Upper lobe of left lung (tissue), 4 donors: ENCODE results near the gene IFNA10.

Experiments used
- EP300 ChIP-seq, 4 donors: sonication (generic); formaldehyde crosslinking; IDR thresholded peaks; one replicate each; pipeline ENCODE4 v1.5.1; 2017; ENCODE audit warnings: antibody characterized with exemption in 4 of 4, control low read depth in 2 of 4
- POLR2A ChIP-seq, 4 donors: fragments of 450-650 bp; IDR thresholded peaks; one replicate each; pipeline ENCODE4 v1.5.1; 2016 to 2017; ENCODE audit warnings: antibody characterized with exemption in 4 of 4, mild to moderate bottlenecking in 2 of 4
- POLR2AphosphoS5 ChIP-seq, 2 donors: sonication (generic); formaldehyde crosslinking; IDR thresholded peaks; one replicate each; pipeline ENCODE4 v1.5.1; 2017; ENCODE audit warnings: antibody characterized with exemption in 2 of 2
- TF ChIP-seq, protein P1 (sequence below), 6 experiments: fragments of 450-650 bp in 4 of 6; fragments of 200-600 bp in 2 of 6; sonication (generic) in 2 of 6; IDR thresholded peaks; one replicate each; pipeline ENCODE4 v1.5.1; 2016 to 2019; ENCODE audit warnings: antibody characterized with exemption in 6 of 6

DNA sequence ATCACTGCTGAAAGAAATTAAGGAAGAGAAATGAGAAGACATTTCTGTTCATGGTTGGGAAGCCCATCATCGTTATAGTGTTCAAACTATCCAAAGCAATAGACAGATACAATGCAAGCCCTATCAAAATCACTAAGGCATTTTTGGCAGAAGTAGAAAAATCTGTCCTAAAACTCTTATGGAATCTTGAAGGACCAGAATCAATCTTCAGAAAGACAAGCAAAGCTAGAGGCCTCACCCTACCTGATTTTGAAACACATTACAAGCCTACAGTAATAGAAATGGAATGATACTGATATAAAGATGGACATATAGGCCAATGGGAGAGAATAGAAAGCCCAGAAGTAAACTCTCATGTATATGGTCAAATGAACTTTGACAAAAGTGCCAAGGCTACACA, 35.6 kb downstream of the IFNA10 start:
- TF ChIP-seq, protein P1, sequence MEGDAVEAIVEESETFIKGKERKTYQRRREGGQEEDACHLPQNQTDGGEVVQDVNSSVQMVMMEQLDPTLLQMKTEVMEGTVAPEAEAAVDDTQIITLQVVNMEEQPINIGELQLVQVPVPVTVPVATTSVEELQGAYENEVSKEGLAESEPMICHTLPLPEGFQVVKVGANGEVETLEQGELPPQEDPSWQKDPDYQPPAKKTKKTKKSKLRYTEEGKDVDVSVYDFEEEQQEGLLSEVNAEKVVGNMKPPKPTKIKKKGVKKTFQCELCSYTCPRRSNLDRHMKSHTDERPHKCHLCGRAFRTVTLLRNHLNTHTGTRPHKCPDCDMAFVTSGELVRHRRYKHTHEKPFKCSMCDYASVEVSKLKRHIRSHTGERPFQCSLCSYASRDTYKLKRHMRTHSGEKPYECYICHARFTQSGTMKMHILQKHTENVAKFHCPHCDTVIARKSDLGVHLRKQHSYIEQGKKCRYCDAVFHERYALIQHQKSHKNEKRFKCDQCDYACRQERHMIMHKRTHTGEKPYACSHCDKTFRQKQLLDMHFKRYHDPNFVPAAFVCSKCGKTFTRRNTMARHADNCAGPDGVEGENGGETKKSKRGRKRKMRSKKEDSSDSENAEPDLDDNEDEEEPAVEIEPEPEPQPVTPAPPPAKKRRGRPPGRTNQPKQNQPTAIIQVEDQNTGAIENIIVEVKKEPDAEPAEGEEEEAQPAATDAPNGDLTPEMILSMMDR (IDR thresholded peaks at IDR 0.05) = no peak
- TF ChIP-seq POLR2A (IDR thresholded peaks at IDR 0.05) = no peak
- TF ChIP-seq POLR2AphosphoS5 (IDR thresholded peaks at IDR 0.05) = no peak
- TF ChIP-seq EP300 (IDR thresholded peaks at IDR 0.05) = no peak
